NCI-H2081 (cell line): ENCODE results near the gene TTPAL.
A peak's percentile ranks its signal among the peaks of the same experiment; 100 is the strongest.

Source experiments
- DNase-seq, 2 experiments: peaks; one replicate each; lab custom pipeline; 2025; lab: John Stamatoyannopoulos, UW

The TTPAL gene

GRCh38 chr20:44497761-44498160 lies 22.1 kb downstream of the TTPAL start:
- no peak for DNase-seq

GRCh38 chr20:44500221-44500620 lies 24.5 kb downstream of the TTPAL start:
- no peak for DNase-seq

GRCh38 chr20:44501448-44501847 lies 25.8 kb downstream of the TTPAL start:
- DNase-seq = no peak

- DNase-seq = no peak
These were observed 27.3 kb downstream of the TTPAL start for GRCh38 chr20:44502968-44503367.

- no peak for DNase-seq
These were observed 29.0 kb downstream of the TTPAL start for GRCh38 chr20:44504402-44505307.

GRCh38 chr20:44509762-44510161 lies 34.1 kb downstream of the TTPAL start:
- no peak for DNase-seq

- no peak for DNase-seq
These were observed 38.2 kb downstream of the TTPAL start for GRCh38 chr20:44513871-44514270.

GRCh38 chr20:44516491-44516890 lies 40.8 kb downstream of the TTPAL start:
- no peak for DNase-seq

GRCh38 chr20:44517454-44517853 lies 41.8 kb downstream of the TTPAL start:
- DNase-seq = no peak

- DNase-seq = no peak
These were observed 42.6 kb downstream of the TTPAL start for GRCh38 chr20:44518248-44518647.

GRCh38 chr20:44520881-44521280 lies 45.2 kb downstream of the TTPAL start:
- no peak for DNase-seq

- peak; percentile 87 to 94 for DNase-seq
These were observed 46.1 kb downstream of the TTPAL start, which contains the start of gene SERINC3 for GRCh38 chr20:44521484-44522481. Gene SERINC3 (minus strand): TSS chr20:44522070. CDS start chr20:44521951, 119 bp downstream.

- DNase-seq = no peak
These were observed 47.2 kb downstream of the TTPAL start for GRCh38 chr20:44522841-44523240.

- DNase-seq = no peak
These were observed 48.1 kb downstream of the TTPAL start for GRCh38 chr20:44523746-44524145.

- no peak for DNase-seq
These were observed 50.5 kb downstream of the TTPAL start for GRCh38 chr20:44526129-44526528.

GRCh38 chr20:44527716-44528199 lies 52.1 kb downstream of the TTPAL start:
- no peak for DNase-seq

- DNase-seq = no peak
These were observed 52.6 kb downstream of the TTPAL start for GRCh38 chr20:44528309-44528708.

GRCh38 chr20:44532259-44532980 lies 56.7 kb downstream of the TTPAL start:
- no peak for DNase-seq

- DNase-seq = no peak
These were observed 57.3 kb downstream of the TTPAL start for GRCh38 chr20:44532981-44533331.

- DNase-seq = no peak
These were observed 58.3 kb downstream of the TTPAL start for GRCh38 chr20:44533928-44534327.

GRCh38 chr20:44536175-44536574 lies 60.5 kb downstream of the TTPAL start:
- no peak for DNase-seq

GRCh38 chr20:44537993-44538392 lies 62.3 kb downstream of the TTPAL start:
- no peak for DNase-seq
